HTR-8/SVneo (cell line): ENCODE results near the gene PINK1.
"Not testable (repeated sequence)": the region's sequence is repeated elsewhere in the genome, so short reads cannot be mapped to it uniquely, and the experiment has no call there.

ENCODE experiments used
- DNase-seq: peaks from one replicate; pipeline ENCODE4 v3.0.0; 2011; ENCODE audit warnings: low spot score, mixed read lengths; ENCODE audit not compliant: insufficient read length
- FAIRE-seq: peaks from 2 replicates; lab custom pipeline; 2011; peaks lifted over from hg19 to GRCh38; lab: Jason Lieb, UNC

Gene PINK1

GRCh38 chr1:20670936-20671335 is 37.7 kb downstream of the PINK1 start:
- DNase-seq (no peak), FAIRE-seq (no peak)

GRCh38 chr1:20672265-20672632 is 39.0 kb downstream of the PINK1 start:
- no peak for FAIRE-seq
- no peak for DNase-seq

GRCh38 chr1:20673626-20674025 is 40.4 kb downstream of the PINK1 start:
- DNase-seq, FAIRE-seq: not testable (repeated sequence)

DNA sequence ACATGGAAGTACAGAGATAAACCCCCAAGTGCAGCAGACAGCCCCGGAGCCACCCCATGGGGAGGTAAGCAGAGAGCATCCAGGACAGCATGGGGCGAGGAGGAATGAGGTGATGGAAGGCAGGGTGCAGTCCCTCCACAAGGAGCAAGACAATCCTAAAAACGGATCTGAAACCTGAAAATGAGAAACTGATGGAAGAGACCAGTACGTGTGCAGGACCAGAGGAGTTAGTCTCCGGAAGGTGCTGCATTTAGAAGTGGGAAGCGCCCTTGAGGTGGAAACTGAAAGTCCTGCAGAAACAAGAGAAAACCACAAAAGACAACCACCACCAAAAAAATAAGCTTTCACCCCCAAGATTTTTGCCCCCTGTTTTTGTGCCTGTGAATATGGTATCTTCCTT is 45.3 kb downstream of the PINK1 start:
- FAIRE-seq (no peak), DNase-seq (no peak)

- DNase-seq (no peak), FAIRE-seq (no peak)
These were observed 47.0 kb downstream of the PINK1 start for GRCh38 chr1:20680269-20680668.

GRCh38 chr1:20681999-20682398 is 48.7 kb downstream of the PINK1 start:
- DNase-seq (no peak), FAIRE-seq (peak; percentile 46)

DNA sequence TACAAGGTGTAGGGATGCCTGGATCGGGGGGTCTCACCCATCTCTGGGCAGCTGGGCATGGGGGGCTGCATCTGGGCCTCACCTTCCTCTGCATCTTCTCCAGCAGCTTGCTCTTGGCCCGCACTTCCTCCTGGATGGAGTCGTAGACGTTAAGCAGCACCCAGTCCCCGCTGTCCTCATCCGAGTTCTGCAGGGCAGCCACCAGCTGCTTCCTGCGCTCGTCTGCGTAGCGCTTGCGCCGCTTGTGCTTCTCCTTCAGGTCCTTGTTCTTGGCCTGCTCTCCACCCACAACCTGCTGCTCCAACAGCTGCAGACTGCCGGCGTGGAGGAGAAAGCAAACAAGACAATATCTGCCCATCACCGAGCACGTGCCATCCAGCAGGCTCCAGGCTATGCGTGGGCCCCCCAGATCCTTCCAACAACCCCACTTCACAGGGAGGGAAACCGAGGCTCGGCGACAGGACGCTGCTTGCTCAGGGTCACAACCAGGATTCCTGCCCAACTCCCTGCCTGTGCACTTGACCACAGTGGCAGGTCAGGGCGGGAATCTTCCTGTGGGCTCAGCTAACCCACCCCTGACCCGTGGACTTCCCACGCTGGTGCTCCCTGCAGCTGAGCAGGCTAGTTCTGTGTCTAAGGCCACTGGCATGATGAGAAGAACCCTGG is 49.4 kb downstream of the PINK1 start:
- DNase-seq (no peak), FAIRE-seq (no peak)

GRCh38 chr1:20683614-20684013 is 50.4 kb downstream of the PINK1 start:
- FAIRE-seq: no peak
- no peak for DNase-seq

- DNase-seq: no peak
- FAIRE-seq: no peak
These were observed 50.9 kb downstream of the PINK1 start for GRCh38 chr1:20684050-20684620.

- no peak for FAIRE-seq
- no peak for DNase-seq
These were observed 51.4 kb downstream of the PINK1 start for GRCh38 chr1:20684651-20685050.

- FAIRE-seq (no peak), DNase-seq (no peak)
These were observed 51.9 kb downstream of the PINK1 start for GRCh38 chr1:20685099-20685662.

- no peak for DNase-seq
- no peak for FAIRE-seq
These were observed 52.5 kb downstream of the PINK1 start for GRCh38 chr1:20685741-20686140.

GRCh38 chr1:20686883-20687725 is 53.8 kb downstream of the PINK1 start:
- FAIRE-seq (no peak), DNase-seq (no peak)

DNA sequence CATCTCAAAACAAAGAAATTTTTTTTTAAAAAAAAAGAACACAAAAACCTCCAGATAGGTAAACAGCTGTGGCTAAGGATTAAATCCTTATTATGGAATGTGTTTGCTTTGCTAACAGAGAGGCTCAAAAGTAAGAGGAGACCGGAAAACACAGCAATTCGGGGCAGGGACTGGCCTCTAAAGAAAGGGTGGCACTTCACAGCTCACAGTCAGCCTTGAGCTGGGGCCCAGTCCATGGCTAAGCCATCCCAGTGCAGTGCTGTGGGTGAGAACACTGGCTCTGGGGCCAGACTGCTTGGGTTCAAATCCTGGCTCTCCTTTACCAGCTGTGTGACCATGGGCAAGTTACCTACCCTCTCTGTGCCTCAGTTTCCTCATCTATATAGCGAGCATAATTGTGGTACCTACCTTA is 56.4 kb downstream of the PINK1 start:
- no peak for DNase-seq
- no peak for FAIRE-seq

- no peak for FAIRE-seq
- DNase-seq: no peak
These were observed 58.6 kb downstream of the PINK1 start for GRCh38 chr1:20691872-20692271.

GRCh38 chr1:20693623-20694022 is 60.4 kb downstream of the PINK1 start:
- no peak for FAIRE-seq
- no peak for DNase-seq

DNA sequence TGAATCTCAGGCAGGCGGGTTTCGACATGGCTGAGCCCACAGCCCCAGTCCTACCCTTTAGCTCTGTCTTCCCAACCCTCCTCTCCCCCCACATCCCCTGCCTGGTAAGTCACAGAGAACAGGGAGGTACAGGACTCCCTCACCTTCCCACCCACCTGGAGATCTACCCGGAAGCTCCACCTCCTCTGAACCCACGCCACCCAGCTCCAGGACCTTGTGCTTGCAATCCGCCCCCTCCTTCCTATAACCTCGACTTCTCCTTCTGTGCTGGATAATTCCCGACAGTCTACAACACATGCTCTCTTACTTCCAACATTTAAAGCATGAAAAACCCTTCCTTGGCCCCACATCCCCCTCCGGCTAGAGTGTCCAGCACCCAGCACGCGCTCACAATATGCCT is 62.3 kb downstream of the PINK1 start:
- FAIRE-seq: no peak
- DNase-seq: no peak

DNA sequence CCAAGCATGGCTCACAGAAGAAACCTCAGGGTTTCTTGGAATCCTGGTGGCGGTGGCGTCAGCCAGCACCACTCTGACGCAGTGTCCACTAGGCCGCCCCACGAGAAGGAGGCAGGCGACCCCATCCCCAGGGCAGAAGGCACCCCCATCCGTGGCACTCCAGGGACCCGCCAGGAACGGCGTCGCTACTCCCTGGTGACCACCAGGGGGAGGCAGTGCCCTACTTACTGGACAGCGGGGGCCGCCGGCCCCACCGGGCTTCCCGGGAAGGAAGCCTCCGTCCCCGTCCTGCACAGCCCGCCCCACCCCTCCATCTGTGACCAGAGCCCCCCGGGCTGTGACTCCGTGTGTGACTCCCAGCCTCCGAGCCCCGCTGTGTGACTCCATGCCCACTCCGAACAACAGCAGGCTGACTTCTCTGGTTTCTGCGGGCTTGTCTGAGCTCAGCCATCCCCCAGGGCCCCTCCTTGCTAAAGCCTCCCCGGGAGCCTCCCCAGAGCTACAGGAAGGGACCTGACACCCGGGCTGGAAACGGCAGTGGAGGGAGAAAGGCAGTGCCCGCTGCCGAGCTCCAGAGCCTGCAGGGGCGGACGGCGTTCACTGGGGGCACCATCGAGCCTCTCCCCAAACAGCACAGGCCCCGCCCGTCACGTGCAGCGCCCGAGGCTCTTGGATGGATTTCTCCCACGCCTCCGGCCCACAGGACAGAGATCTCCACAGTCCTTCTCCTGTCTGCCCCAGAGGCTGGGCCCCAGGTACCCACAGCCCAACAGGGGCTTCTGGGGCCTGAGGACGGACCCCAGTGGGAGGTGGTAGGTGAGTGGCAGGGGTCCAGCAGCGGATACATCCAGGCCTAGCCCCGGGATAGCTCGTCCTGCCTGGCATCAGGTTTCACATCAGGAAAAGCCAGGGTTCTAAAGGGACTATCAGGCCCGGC is 63.4 kb downstream of the PINK1 start:
- DNase-seq (peak; percentile 86), FAIRE-seq (peak; percentile 77)

DNA sequence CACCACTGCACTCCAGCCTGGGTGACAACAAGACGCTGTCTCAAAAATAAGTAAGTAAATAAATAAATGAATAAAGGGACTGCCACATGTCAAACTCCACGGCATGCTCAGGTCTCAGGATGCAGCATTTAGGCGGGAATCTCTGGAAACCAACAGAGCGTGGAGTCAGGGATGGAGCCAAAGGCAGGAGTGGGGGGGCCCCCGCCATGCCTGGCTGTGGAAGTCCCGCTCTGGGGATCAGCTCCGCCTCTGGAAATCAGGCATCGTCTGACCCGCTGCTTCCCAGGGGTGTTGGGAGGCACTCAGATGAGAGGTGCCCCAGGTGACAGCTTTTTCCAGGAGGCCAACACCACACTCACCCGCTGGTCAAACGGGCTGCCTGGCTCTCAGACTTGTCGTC is 64.3 kb downstream of the PINK1 start:
- no peak for DNase-seq
- no peak for FAIRE-seq
